ENCODE data around the gene C1orf50.

Gene C1orf50

GRCh38 chr1:42752284-42752683 lies 14.8 kb upstream of the C1orf50 start:
- TF ChIP-seq ZC3H10 (CRISPR knock-in tag; IDR thresholded peaks at IDR 0.05), result no peak
- no peak for TF ChIP-seq TSHZ2 (CRISPR knock-in tag; IDR thresholded peaks at IDR 0.05)
- TF ChIP-seq ZFP3 (CRISPR knock-in tag; IDR thresholded peaks at IDR 0.05), result no peak
- no peak for TF ChIP-seq ARNTL (CRISPR knock-in tag; IDR thresholded peaks at IDR 0.05; ENCODE audit: borderline replicate concordance, low read depth)
- TF ChIP-seq BACH2 (CRISPR knock-in tag; IDR thresholded peaks at IDR 0.05; ENCODE audit: borderline replicate concordance), result no peak
- no peak for TF ChIP-seq ISL1 (CRISPR knock-in tag; IDR thresholded peaks at IDR 0.05)
- no peak for TF ChIP-seq GLIS3 (CRISPR knock-in tag; IDR thresholded peaks at IDR 0.05)
- no peak for TF ChIP-seq PPARA (CRISPR knock-in tag; IDR thresholded peaks at IDR 0.05; ENCODE audit: borderline replicate concordance)
- no peak for TF ChIP-seq ESRRG (CRISPR knock-in tag; IDR thresholded peaks at IDR 0.05)
- TF ChIP-seq, protein P1, sequence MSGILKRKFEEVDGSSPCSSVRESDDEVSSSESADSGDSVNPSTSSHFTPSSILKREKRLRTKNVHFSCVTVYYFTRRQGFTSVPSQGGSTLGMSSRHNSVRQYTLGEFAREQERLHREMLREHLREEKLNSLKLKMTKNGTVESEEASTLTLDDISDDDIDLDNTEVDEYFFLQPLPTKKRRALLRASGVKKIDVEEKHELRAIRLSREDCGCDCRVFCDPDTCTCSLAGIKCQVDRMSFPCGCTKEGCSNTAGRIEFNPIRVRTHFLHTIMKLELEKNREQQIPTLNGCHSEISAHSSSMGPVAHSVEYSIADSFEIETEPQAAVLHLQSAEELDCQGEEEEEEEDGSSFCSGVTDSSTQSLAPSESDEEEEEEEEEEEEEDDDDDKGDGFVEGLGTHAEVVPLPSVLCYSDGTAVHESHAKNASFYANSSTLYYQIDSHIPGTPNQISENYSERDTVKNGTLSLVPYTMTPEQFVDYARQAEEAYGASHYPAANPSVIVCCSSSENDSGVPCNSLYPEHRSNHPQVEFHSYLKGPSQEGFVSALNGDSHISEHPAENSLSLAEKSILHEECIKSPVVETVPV (CRISPR knock-in tag; IDR thresholded peaks at IDR 0.05), result no peak
- no peak for TF ChIP-seq SNAI2 (CRISPR knock-in tag; IDR thresholded peaks at IDR 0.05)
- no peak for TF ChIP-seq CREB5 (CRISPR knock-in tag; IDR thresholded peaks at IDR 0.05; ENCODE audit: low read depth)
- TF ChIP-seq ZNF565 (CRISPR knock-in tag; conservative IDR thresholded peaks at IDR 0.05; ENCODE audit: low read depth), result no peak
- TF ChIP-seq RARB (CRISPR knock-in tag; IDR thresholded peaks at IDR 0.05), result no peak

DNA sequence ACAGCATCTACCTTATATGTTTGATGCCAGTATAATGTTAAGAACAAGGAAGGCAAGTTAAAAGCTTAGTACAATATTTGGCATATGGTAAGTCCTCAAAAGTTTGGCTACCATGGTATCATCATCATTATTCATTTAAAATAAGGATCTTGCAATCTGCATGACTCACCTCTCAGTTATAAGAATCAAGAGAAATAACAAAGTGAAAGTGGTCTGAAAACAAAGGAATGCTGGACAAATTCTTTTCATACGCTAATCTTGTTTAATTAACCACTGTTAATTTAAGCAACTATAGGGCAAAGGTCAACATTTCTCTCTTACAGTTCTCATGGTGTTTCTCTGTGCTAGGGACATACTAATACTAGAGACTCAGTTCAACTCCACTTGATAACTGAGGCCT lies 14.0 kb upstream of the C1orf50 start:
- ATAC-seq, result no peak; the same call in 2 of the 3 replicates
- no peak for TF ChIP-seq ZC3H10 (CRISPR knock-in tag; IDR thresholded peaks at IDR 0.05)
- TF ChIP-seq RARB (CRISPR knock-in tag; IDR thresholded peaks at IDR 0.05), result no peak
- no peak for TF ChIP-seq ZNF70 (CRISPR knock-in tag; IDR thresholded peaks at IDR 0.05)
- no peak for TF ChIP-seq PPARA (CRISPR knock-in tag; IDR thresholded peaks at IDR 0.05; ENCODE audit: borderline replicate concordance)
- TF ChIP-seq OSR1 (CRISPR knock-in tag; IDR thresholded peaks at IDR 0.05), result no peak
- TF ChIP-seq TOX (CRISPR knock-in tag; IDR thresholded peaks at IDR 0.05; ENCODE audit: borderline replicate concordance), result no peak
- no peak for TF ChIP-seq TSHZ2 (CRISPR knock-in tag; IDR thresholded peaks at IDR 0.05)
- TF ChIP-seq, protein P2, sequence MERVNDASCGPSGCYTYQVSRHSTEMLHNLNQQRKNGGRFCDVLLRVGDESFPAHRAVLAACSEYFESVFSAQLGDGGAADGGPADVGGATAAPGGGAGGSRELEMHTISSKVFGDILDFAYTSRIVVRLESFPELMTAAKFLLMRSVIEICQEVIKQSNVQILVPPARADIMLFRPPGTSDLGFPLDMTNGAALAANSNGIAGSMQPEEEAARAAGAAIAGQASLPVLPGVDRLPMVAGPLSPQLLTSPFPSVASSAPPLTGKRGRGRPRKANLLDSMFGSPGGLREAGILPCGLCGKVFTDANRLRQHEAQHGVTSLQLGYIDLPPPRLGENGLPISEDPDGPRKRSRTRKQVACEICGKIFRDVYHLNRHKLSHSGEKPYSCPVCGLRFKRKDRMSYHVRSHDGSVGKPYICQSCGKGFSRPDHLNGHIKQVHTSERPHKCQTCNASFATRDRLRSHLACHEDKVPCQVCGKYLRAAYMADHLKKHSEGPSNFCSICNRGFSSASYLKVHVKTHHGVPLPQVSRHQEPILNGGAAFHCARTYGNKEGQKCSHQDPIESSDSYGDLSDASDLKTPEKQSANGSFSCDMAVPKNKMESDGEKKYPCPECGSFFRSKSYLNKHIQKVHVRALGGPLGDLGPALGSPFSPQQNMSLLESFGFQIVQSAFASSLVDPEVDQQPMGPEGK (CRISPR knock-in tag; IDR thresholded peaks at IDR 0.05; ENCODE audit: borderline replicate concordance), result no peak
- no peak for TF ChIP-seq CREB5 (CRISPR knock-in tag; IDR thresholded peaks at IDR 0.05; ENCODE audit: low read depth)
- TF ChIP-seq ZFP30 (CRISPR knock-in tag; IDR thresholded peaks at IDR 0.05), result no peak
- no peak for TF ChIP-seq GLIS3 (CRISPR knock-in tag; IDR thresholded peaks at IDR 0.05)
- no peak for TF ChIP-seq SNAI2 (CRISPR knock-in tag; IDR thresholded peaks at IDR 0.05)
- no peak for TF ChIP-seq ZNF565 (CRISPR knock-in tag; conservative IDR thresholded peaks at IDR 0.05; ENCODE audit: low read depth)
- TF ChIP-seq BACH2 (CRISPR knock-in tag; IDR thresholded peaks at IDR 0.05; ENCODE audit: borderline replicate concordance), result no peak
- TF ChIP-seq ZFP3 (CRISPR knock-in tag; IDR thresholded peaks at IDR 0.05), result no peak

More at GRCh38 chr1:42752284-42752683, 14.8 kb upstream of the C1orf50 start:
- no peak for ATAC-seq
